HL-60 (cell line): Measurements from ENCODE around the gene ABO.
"Not testable (repeated sequence)": the region's sequence is repeated elsewhere in the genome, so short reads cannot be mapped to it uniquely, and the experiment has no call there.

ENCODE experiments used
- DNase-seq, 2 experiments: peaks; one replicate each; pipeline ENCODE4 v3.0.0-alpha.2; 2010 to 2020; ENCODE audit warnings: low read depth in 1 of 2, low spot score in 1 of 2
- H3K27ac ChIP-seq: fragments of 250-450 bp; sonication (Bioruptor Pico); replicated peaks from 2 replicates; pipeline ENCODE4 v1.5.1; 2020; ENCODE audit warnings: mild to moderate bottlenecking, moderate library complexity
- H3K27me3 ChIP-seq: fragments of 250-450 bp; sonication (Bioruptor Pico); 2 replicates; pipeline ENCODE4 v1.5.1; 2021; ENCODE audit warnings: mild to moderate bottlenecking, moderate library complexity; ENCODE audit not compliant: insufficient read depth, poor library complexity, severe bottlenecking
- H3K4me3 ChIP-seq: replicated peaks from 2 replicates; pipeline ENCODE4 v1.5.1; 2011; ENCODE audit warnings: mild to moderate bottlenecking, control low read depth, low read length; ENCODE audit not compliant: insufficient read depth
- CTCF ChIP-seq: IDR thresholded peaks from one replicate; pipeline ENCODE4 v1.5.1; 2011; ENCODE audit warnings: low read length, control low read depth, inconsistent platforms; ENCODE audit not compliant: insufficient read depth
- GABPA ChIP-seq: IDR thresholded peaks from 2 replicates; pipeline ENCODE4 v1.6.1; 2012; ENCODE audit warnings: low read depth
- POLR2AphosphoS5 ChIP-seq: IDR thresholded peaks from 2 replicates; pipeline ENCODE4 v1.6.1; 2012; ENCODE audit warnings: low read depth
- REST ChIP-seq: IDR thresholded peaks from 2 replicates; pipeline ENCODE4 v1.6.1; 2012; ENCODE audit warnings: low read depth; ENCODE audit not compliant: insufficient replicate concordance
- SPI1 ChIP-seq: IDR thresholded peaks from 2 replicates; pipeline ENCODE4 v1.6.1; 2012; ENCODE audit warnings: low read depth, mild to moderate bottlenecking, borderline replicate concordance

The ABO gene

DNA sequence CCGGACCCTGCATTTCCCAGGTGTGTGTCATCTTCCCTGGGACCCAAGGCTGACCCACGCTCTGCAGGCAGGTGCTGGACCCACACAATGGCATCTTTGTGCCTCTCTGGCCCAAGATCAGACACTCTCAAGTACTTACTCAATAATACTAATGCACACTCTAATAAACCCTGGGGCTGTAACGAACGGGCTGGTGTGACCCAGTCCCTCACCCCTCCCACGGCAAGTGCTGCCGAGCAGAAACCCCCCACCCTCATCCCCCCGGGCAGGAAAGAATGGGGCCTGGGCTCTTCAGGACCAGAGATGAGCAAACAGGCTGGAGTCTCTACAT is 64.8 kb downstream of the ABO start:
- no peak for DNase-seq
- Histone ChIP-seq H3K27me3 (peaks cover 2% of the 10 kb centered on the region), H3K27ac (no peak overlapping the region), H3K4me3 (no peak overlapping the region)
- TF ChIP-seq REST (no peak), GABPA (no peak), CTCF (no peak), POLR2AphosphoS5 (no peak), SPI1 (no peak)

- H3K4me3 ChIP-seq, DNase-seq, H3K27me3 ChIP-seq, H3K27ac ChIP-seq: not testable (repeated sequence)
Measured at GRCh38 chr9:133209327-133210201, 65.4 kb downstream of the ABO start.

- not testable (repeated sequence) for H3K27me3 ChIP-seq, DNase-seq, H3K27ac ChIP-seq, H3K4me3 ChIP-seq
Measured at GRCh38 chr9:133208880-133209300, 66.1 kb downstream of the ABO start, which contains the start of gene OBP2B. OBP2B (minus strand) TSS chr9:133209250; CDS start chr9:133209199, 51 bp downstream.

- not testable (repeated sequence) for H3K27me3 ChIP-seq, DNase-seq, H3K27ac ChIP-seq, H3K4me3 ChIP-seq
Measured at GRCh38 chr9:133208171-133208879, 66.7 kb downstream of the ABO start.

GRCh38 chr9:133207540-133208170 is 67.3 kb downstream of the ABO start:
- DNase-seq: no peak
- Histone ChIP-seq H3K4me3 (no peak overlapping the region), H3K27me3 (no peaks in the 10 kb centered on the region), H3K27ac (no peak overlapping the region)
- no peak for TF ChIP-seq POLR2AphosphoS5
- no peak for TF ChIP-seq GABPA
- no peak for TF ChIP-seq REST
- TF ChIP-seq CTCF: no peak
- TF ChIP-seq SPI1: no peak
